Effector CD4-positive, alpha-beta T cell (primary cell): ENCODE results near the gene CXCL3.

Experiments
- DNase-seq: peaks from one replicate; pipeline ENCODE4 v3.0.0-alpha.2; 2020

CXCL3 gene

DNA sequence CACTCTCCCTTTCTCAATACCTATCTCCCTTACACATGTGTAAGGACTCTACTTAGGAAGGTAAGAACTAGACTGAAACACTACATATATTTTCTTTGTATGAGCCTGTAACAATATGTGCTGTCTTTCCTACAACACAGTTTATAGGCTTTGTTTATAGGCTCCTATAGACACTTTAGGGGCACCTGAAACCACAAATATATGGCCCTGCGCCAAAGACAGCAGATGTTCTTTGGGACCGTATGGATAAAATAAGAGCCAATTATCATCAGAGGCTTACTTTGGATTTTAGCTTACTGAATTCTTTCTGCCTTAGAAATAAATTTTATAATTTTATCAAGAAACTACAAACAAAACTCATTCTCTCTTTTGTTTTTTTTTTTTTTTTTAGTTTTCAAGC, 16.6 kb upstream of the CXCL3 start:
- no peak for DNase-seq

DNA sequence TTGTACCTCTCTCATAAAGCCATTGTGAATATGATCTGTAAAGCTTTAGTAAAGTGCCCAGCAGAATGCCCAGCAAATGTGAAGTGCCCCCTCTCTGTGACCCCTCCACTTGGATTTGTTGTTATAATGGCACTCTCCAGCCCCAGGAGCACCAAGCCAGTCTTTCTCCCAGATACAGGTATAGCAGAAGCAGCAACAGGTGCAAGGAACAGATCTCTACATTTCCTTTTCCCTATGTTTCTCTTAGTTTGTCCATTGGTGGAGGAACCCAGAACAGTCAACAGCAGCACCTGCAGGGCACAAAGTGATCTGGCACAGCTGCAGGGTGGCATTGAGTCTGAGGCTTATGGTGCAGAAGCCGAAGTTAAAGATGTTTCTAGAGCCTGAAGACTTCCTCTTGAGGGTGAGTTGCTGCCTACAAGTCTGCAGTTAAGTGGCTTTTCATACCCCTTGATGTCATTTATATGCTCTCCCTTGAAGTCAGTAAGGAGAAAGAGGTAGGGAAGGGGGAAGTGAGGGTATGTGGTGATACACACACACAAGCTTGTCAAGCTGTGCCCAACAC, 16.1 kb upstream of the CXCL3 start:
- no peak for DNase-seq

DNA sequence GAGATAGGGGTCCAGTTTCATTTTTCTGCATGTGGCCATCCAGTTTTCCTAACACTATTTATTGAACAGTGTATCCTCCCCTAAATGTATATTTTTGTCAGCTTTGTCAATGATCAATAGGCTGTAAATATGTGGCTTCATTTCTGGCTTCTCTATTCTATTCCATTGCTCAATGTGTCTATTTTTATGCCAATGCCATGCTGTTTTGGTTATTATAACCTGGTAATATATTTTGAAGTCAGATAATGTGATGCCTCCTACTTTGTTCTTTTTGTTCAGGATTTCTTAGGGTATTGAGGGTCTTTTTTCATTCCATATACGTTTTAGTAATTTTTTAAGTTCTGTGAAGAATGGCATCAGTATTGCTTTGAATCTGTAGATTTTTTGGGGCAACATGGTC, 8.7 kb upstream of the CXCL3 start:
- DNase-seq, result no peak

- no peak for DNase-seq
Measured at GRCh38 chr4:74045772-74046171, 7.3 kb upstream of the CXCL3 start.

DNA sequence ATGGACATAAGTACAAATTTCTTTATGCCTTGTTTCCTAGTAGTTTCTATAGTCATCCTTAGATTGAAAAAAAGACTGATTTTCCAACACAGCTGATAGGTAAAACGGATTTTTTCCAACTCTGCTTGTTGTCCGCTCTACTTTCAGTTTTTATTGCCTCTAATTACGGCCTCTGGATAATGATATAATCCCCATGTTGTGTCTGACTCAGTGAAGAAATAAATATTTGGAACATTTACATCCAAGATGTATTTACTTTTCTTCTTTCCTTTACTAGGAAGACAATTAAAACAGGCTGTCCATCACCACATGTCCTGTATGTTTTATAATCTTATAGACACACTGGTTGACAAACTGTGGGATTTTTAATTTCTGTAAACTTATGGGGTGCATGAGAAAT, 6.8 kb upstream of the CXCL3 start:
- no peak for DNase-seq

DNA sequence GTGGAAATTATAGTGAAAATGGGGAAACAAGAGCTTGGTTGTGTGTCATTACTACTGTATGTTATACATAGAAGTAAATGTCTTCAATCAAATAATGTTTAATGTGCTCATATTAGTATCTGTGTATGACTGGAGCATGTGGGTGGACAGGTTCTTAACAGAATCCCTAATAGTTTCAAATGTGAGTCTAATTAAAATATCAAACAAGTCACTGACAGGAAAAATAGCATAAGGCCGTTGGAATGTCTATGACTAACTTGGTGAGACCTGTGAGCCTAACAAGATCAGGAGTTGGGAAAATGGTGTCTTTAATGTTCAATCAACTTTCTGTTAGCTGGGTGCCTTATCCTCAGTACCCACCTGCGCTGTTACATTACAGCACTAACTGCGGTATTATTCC, 6.2 kb upstream of the CXCL3 start:
- no peak for DNase-seq

- DNase-seq, result no peak
Measured at GRCh38 chr4:74042681-74043080, 4.2 kb upstream of the CXCL3 start.

DNA sequence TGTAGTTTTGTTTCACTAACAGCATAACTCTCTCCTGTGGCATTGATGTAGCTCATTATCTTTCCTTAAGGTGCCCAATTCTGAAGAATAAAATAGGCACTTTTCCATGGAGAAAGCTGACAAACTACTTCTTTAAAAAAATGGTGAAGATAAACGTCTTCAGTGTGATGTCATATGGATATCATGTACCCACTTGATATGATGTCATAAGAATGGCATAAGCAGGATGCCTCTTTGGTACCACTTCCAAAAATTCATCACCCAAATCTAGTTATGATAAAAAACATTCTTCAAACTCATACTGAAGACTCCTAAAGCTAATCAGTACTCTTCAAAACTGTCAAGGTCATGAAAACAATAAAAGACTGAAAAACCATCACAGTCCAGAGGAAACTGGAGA, 2.9 kb upstream of the CXCL3 start:
- DNase-seq, result no peak

- DNase-seq, result no peak
Measured at GRCh38 chr4:74039315-74039763, 850 bp upstream of the CXCL3 start.

DNA sequence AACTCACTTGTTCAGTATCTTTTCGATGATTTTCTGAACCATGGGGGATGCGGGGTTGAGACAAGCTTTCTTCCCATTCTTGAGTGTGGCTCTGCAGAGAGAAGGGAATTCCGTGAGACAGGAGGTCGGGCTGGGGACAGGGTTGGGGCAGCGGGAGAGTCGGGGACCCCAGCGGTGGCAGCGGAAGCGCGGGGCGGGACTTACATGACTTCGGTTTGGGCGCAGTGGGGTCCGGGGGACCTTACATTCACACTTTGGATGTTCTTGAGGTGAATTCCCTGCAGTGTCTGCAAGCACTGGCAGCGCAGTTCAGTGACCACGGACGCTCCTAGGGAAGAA, 434 bp downstream of the CXCL3 start:
- DNase-seq, result no peak

GRCh38 chr4:74037076-74037955, 1.2 kb downstream of the CXCL3 start:
- no peak for DNase-seq

- DNase-seq, result no peak
Measured at GRCh38 chr4:74033739-74034138, 4.8 kb downstream of the CXCL3 start.

GRCh38 chr4:74032064-74032463, 6.4 kb downstream of the CXCL3 start:
- DNase-seq, result no peak

DNA sequence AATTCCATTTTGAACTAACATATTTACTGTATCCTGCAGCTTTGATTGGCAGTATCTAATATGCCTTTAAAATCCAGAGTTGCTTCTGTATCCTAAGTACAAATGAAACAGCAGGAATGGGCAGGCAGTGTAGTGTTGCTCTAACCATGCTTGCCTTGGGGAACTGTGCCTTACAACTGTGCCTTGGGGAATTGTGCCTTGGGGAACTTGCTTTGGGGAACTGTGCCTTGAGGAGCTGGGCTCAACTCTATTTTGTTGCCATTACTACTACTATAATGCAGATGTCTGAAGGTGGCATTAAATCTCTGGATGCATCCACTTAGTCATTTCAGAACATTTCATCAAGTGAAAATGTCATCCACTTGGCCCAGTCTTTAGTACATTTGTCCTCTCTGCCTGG, 6.9 kb downstream of the CXCL3 start:
- DNase-seq, result no peak

DNA sequence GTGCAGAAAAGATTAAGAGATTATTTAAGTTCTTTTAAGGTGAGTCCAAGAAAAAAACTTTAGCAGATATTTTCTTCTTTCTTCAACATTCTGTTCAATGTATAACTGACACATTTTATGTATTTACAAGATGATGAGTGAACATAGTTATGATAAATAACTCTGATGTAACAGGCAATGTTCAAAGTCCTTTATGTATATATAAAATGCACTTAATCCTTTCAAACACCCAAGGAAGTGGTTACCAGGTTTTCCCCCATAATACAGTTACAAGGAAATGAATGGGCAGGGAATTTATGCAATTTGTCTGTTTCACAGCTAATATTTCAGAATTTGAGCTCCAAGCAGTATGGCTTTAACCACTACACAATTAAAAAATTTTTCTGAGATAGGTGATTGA, 8.2 kb downstream of the CXCL3 start:
- no peak for DNase-seq

DNA sequence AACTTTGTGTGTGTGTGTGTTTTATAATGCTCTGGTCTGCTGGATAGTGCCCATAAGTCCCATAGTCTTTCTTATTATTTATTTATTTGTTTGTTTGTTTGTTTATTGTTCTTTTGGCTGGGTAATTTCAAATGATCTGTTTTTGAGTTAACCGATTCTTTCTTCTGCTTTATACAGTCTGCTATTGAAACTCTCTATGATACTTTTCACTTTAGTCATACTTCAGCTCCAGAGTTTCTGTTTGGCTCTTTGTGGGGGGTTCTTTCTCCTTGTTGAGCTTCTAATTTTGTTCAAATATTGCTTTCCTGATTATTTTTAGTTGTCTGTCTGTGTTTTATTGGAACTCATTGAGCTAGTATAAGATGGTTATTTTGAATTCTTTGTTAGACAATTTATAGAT, 10.0 kb downstream of the CXCL3 start:
- DNase-seq, result no peak

DNA sequence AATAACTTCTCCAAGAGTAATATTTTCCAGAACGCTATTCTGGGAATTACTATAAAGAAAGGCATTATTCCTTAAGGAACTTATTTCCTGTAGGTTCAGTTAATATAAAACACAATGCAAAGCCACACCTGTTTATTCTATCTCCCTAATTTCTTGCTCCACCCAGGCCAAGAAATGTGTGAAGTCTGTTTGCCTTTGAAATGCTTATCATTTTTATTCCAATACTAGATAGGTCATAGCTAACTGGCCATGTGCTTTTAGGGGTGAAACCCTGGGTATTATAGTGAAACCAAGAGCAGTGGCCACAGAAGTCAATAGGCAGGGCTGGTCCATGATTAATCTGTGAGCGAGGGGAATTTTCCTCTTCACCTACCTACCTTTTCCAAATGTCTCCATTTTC, 14.8 kb downstream of the CXCL3 start:
- DNase-seq, result no peak

DNA sequence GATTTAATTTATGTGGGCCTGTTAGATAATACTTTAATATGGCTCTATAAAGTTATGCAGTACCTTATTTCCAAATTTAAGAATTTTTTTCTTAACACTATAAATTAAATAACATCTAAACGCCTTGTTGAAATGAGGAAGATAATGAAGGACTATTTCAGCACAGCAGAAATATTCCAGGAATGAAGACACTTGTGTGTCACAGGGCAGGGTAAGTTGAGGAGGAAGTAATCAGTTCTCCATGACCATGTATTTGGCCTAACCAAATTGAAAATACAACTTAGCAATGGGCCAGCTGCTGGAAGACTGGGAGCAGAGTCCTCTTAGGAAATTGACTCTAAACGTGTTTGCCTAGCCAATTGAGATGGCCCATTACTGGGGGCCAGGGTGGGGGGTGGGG, 16.9 kb downstream of the CXCL3 start:
- no peak for DNase-seq

DNA sequence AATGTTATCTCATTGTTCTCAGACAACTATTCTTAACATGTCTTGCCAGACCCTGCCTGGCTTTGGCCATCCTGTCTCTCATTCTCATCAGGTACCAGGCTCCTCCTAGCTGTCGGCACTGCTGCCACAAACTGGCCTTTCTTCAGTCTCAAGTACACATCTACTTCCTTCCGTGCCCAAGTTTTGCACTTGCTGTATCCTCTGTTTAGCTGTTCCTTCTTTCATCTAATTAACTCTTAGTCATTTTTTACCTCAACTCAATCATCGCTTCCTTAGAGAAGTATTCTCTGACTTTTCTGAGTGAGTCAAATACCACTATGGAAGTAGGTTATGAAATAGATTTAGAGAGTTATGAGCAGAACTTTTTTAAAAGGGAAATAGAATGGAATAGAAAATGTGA, 19.7 kb downstream of the CXCL3 start:
- no peak for DNase-seq

DNA sequence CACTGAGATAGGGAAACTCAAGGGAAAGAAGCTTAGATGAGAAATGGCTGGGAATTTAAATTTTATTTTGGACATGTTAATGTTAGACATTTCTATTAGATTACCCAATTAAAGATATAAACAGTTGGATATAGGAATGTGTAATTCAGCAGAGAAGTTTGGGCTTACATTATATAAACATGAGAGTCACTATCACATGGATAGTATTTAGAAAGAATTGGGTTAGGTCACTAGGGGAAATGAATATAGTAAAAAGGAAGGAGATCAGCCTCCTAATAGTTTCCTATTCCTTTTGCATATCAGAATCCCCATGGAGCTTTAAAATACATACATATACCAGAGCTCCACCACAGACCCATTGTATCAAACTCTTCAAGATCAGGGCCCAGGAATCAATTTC, 20.4 kb downstream of the CXCL3 start:
- DNase-seq, result no peak

DNA sequence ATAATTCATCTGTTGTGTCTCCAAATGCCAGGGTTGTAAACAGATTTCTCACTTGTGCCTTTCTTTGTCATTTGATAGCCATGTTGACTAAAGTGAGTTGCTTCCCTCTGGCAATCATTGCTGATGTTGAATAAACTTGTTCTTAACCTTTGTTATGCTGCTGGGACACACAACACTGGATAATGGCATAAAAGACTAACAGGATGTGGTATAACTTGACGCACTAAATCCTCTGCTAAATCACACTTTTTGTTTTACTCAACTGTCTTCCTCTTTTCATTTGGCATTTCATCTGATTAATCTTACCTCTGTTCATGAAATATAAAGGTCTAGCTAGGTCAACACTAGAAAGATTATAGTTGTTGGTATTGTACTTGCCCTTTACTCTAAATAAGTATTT, 22.4 kb downstream of the CXCL3 start:
- DNase-seq, result no peak

DNA sequence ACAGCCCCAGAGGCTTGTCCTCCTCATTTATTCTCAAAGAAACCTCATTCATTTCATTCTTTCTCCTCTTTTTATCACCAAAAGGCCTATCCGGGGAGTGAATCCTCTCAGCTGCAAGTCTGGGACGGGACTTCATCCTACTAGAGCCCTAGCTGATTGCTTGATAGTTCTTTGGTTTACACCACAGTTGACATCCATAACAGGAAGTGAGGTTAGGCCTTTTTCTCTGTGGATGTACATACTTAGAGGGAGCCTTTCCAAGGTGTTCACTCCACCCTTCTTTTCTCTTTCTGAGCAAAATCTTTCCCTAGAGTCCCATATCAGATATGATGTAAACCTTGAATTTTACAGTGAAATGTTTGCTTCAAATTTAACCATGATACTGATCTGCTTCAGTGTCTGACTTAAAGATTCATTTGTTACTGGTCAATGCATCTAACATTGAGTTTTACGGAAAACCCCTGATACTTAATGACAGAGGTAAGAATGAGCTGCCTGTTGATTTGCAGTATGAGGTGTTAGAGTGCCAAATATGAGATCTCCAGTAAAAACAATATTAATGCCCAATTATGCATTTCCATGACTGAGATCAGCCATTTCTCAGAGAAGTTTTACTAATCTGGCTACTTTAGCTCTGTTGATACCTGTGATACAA, 23.2 kb downstream of the CXCL3 start:
- no peak for DNase-seq

GRCh38 chr4:74014332-74014731, 24.2 kb downstream of the CXCL3 start:
- DNase-seq, result no peak

DNA sequence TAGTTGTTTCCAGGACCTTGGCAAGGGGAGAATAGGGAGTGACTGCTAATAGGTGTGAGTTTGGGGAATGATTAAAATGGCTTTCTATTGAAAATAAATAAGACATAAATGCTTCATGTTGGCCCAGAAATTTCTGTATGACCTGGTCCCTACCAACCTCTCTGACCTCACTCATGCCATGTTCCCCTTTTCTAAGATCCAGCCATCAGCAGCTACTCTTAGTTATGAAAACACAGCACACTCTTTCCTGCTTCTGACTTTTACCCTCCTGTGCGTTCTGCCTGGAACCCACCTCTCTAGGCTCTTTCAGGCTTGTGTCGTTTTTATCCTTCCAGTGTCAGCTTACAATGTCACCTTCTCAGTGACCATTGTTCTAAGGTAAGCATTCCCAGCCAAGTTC, 25.2 kb downstream of the CXCL3 start:
- DNase-seq, result no peak
